GM19025 (cell line): Measurements from ENCODE around the gene CFAP206.

Experiments used
- ATAC-seq: cut with Tn5 transposase; IDR thresholded peaks from one replicate; pipeline ENCODE4 v1.9.1; 2021; ENCODE audit warnings: mild to moderate bottlenecking, low read depth, moderate library complexity; ENCODE audit not compliant: unreplicated experiment

CFAP206 gene

GRCh38 chr6:87504441-87504840 lies 96.7 kb downstream of the CFAP206 start:
- ATAC-seq = no peak
